Measurements from ENCODE around the gene ZNF300.

ZNF300 gene

DNA sequence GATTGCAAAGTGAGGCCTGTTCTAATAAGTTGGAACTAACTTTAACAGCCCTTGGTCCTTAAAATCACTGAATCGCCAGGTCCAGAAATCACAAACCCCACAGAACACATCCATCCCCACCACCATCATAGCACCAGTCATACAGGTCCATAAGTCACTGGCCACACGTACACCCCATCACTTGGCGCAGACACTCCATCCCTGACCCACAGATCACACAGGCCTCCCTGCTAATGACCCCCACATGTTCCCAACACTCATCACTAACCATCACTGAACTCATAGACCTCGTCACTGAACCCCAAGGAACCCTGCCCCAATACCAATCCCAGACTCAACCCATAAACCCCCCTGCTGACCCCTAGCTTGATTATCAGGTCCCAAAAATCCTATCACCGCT, 41.2 kb upstream of the ZNF300 start:
- DNase-seq (no peak), ATAC-seq (ENCODE audit: insufficient read depth, low read depth) (no peak)
- no peaks in the 10 kb centered on the region for H3K4me1 ChIP-seq (ENCODE audit: insufficient read depth, low read length)
- no peak overlapping the region for H3K4me3 ChIP-seq (ENCODE audit: low read depth in 1 of 2, low read length in 2 of 2)
- no peak overlapping the region for H3K27ac ChIP-seq (ENCODE audit: low read length)
- H3K9ac ChIP-seq (ENCODE audit: low read depth, low read length) = no peak overlapping the region
- H3K9me3 ChIP-seq (ENCODE audit: insufficient read depth, low read length, severe bottlenecking) = peaks cover 10% of the 10 kb centered on the region
- no peaks in the 10 kb centered on the region for H3K79me2 ChIP-seq (ENCODE audit: insufficient read depth, low read length)
- no peaks in the 10 kb centered on the region for H3K36me3 ChIP-seq (ENCODE audit: insufficient read depth, low read length)
- no peak overlapping the region for H2AFZ ChIP-seq (ENCODE audit: low read depth, low read length)
- H3K27me3 ChIP-seq (ENCODE audit: insufficient read depth, low read length, poor library complexity) = no peaks in the 10 kb centered on the region
- H3K4me2 ChIP-seq (ENCODE audit: insufficient read depth, low read length) = no peak overlapping the region
- no peak for TF ChIP-seq EZH2 (IDR thresholded peaks at IDR 0.05; ENCODE audit: borderline replicate concordance, low read depth, low read length, severe bottlenecking)
- TF ChIP-seq, protein P1, sequence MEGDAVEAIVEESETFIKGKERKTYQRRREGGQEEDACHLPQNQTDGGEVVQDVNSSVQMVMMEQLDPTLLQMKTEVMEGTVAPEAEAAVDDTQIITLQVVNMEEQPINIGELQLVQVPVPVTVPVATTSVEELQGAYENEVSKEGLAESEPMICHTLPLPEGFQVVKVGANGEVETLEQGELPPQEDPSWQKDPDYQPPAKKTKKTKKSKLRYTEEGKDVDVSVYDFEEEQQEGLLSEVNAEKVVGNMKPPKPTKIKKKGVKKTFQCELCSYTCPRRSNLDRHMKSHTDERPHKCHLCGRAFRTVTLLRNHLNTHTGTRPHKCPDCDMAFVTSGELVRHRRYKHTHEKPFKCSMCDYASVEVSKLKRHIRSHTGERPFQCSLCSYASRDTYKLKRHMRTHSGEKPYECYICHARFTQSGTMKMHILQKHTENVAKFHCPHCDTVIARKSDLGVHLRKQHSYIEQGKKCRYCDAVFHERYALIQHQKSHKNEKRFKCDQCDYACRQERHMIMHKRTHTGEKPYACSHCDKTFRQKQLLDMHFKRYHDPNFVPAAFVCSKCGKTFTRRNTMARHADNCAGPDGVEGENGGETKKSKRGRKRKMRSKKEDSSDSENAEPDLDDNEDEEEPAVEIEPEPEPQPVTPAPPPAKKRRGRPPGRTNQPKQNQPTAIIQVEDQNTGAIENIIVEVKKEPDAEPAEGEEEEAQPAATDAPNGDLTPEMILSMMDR (IDR thresholded peaks at IDR 0.05; ENCODE audit: borderline replicate concordance, extremely low read depth, low read length, poor library complexity, severe bottlenecking) = no peak
- H4K20me1 ChIP-seq (ENCODE audit: insufficient read depth, low read length) = no peaks in the 10 kb centered on the region

DNA sequence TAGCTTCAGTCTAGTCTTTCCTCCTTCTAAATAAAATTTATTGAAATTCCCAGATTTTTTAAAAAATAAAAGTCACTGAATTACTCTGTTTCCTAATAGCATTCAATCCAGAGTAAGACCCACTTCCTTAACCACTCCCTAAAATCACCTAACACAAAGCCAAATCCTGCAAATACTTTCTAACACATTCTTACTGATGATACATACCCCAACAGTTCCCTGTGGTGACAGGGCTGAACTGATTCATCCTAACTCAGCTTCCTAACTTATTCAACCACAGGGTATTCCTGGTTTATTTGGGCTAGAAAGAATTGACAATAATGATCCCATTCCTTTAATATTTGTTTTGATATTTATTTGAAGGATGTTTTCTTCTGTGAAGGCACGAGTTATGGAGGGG, 40.7 kb upstream of the ZNF300 start:
- no peak overlapping the region for H3K27ac ChIP-seq (ENCODE audit: low read length)
- no peak overlapping the region for H2AFZ ChIP-seq (ENCODE audit: low read depth, low read length)
- ATAC-seq (ENCODE audit: insufficient read depth, low read depth) = no peak
- no peaks in the 10 kb centered on the region for H3K79me2 ChIP-seq (ENCODE audit: insufficient read depth, low read length)
- no peak for DNase-seq
- no peaks in the 10 kb centered on the region for H3K4me1 ChIP-seq (ENCODE audit: insufficient read depth, low read length)
- no peak overlapping the region for H3K9ac ChIP-seq (ENCODE audit: low read depth, low read length)
- H3K36me3 ChIP-seq (ENCODE audit: insufficient read depth, low read length) = no peaks in the 10 kb centered on the region
- H3K4me3 ChIP-seq (ENCODE audit: low read depth in 1 of 2, low read length in 2 of 2) = no peak overlapping the region
- TF ChIP-seq, protein P1 (IDR thresholded peaks at IDR 0.05; ENCODE audit: borderline replicate concordance, extremely low read depth, low read length, poor library complexity, severe bottlenecking) = no peak
- no peak for TF ChIP-seq EZH2 (IDR thresholded peaks at IDR 0.05; ENCODE audit: borderline replicate concordance, low read depth, low read length, severe bottlenecking)
- no peak overlapping the region for H3K4me2 ChIP-seq (ENCODE audit: insufficient read depth, low read length)
- H4K20me1 ChIP-seq (ENCODE audit: insufficient read depth, low read length) = no peaks in the 10 kb centered on the region
- H3K27me3 ChIP-seq (ENCODE audit: insufficient read depth, low read length, poor library complexity) = no peaks in the 10 kb centered on the region
- H3K9me3 ChIP-seq (ENCODE audit: insufficient read depth, low read length, severe bottlenecking) = peaks cover 7% of the 10 kb centered on the region

- TF ChIP-seq EZH2 (IDR thresholded peaks at IDR 0.05; ENCODE audit: borderline replicate concordance, low read depth, low read length, severe bottlenecking) = no peak
- TF ChIP-seq, protein P1 (IDR thresholded peaks at IDR 0.05; ENCODE audit: borderline replicate concordance, extremely low read depth, low read length, poor library complexity, severe bottlenecking) = no peak
- no peak overlapping the region for H3K4me3 ChIP-seq (ENCODE audit: low read depth in 1 of 2, low read length in 2 of 2)
- H4K20me1 ChIP-seq (ENCODE audit: insufficient read depth, low read length) = no peaks in the 10 kb centered on the region
- H3K9ac ChIP-seq (ENCODE audit: low read depth, low read length) = no peak overlapping the region
- no peak overlapping the region for H2AFZ ChIP-seq (ENCODE audit: low read depth, low read length)
- no peaks in the 10 kb centered on the region for H3K36me3 ChIP-seq (ENCODE audit: insufficient read depth, low read length)
- H3K4me1 ChIP-seq (ENCODE audit: insufficient read depth, low read length) = no peaks in the 10 kb centered on the region
- H3K27me3 ChIP-seq (ENCODE audit: insufficient read depth, low read length, poor library complexity) = no peaks in the 10 kb centered on the region
- H3K9me3 ChIP-seq (ENCODE audit: insufficient read depth, low read length, severe bottlenecking) = peaks cover 42% of the 10 kb centered on the region
- no peak overlapping the region for H3K4me2 ChIP-seq (ENCODE audit: insufficient read depth, low read length)
- DNase-seq (no peak), ATAC-seq (ENCODE audit: insufficient read depth, low read depth) (no peak)
- no peak overlapping the region for H3K27ac ChIP-seq (ENCODE audit: low read length)
- H3K79me2 ChIP-seq (ENCODE audit: insufficient read depth, low read length) = no peaks in the 10 kb centered on the region
Measured at GRCh38 chr5:150931368-150931965, 26.7 kb upstream of the ZNF300 start.

Measured in DND-41 (cell line).